Measurements from ENCODE around the gene SLX4.

Gene SLX4

DNA sequence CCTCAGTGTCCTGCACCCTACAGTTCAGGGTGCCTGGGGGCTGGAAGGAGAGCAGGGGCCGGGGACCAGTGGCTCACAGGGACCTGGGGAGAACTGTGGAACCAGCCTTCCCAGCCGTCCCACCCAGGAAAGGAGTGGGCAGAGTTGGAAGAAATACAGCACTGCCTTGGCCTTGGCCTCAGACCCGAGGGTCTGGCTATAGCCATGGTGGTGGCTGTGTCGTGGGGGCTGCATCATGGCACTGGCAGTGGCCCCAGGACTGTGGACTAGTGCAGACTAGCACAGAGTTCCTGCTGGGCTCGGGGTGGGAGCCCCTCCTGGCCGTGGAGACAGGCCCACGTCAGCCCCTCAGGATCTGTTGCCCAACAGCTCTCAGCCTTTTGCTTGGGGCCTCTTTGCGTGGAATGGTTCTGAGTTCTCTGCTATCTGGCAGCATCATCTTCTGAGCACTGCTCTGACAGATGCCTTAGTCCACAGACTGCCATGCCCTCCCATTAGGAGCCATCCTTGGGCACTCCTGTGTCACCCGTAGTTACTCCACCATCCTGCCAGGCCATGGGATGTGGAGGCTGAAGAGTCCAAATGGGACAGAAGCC is 30.5 kb upstream of the SLX4 start:
- Histone ChIP-seq H3K27me3 (no peaks in the 10 kb centered on the region), H3K36me3 (peaks cover 73% of the 10 kb centered on the region), H3K4me1 (ENCODE audit: control insufficient read depth in 1 of 2, insufficient read depth in 1 of 2, low read depth in 1 of 2, low read length in 1 of 2) (peaks cover 11% of the 10 kb centered on the region in 2 experiments), H3K4me3 (ENCODE audit: low read depth in 1 of 2, low read length in 1 of 2) (no peak overlapping the region), H3K27ac (no peak overlapping the region), H3K9me3 (no peaks in the 10 kb centered on the region)
- TF ChIP-seq, protein P1, sequence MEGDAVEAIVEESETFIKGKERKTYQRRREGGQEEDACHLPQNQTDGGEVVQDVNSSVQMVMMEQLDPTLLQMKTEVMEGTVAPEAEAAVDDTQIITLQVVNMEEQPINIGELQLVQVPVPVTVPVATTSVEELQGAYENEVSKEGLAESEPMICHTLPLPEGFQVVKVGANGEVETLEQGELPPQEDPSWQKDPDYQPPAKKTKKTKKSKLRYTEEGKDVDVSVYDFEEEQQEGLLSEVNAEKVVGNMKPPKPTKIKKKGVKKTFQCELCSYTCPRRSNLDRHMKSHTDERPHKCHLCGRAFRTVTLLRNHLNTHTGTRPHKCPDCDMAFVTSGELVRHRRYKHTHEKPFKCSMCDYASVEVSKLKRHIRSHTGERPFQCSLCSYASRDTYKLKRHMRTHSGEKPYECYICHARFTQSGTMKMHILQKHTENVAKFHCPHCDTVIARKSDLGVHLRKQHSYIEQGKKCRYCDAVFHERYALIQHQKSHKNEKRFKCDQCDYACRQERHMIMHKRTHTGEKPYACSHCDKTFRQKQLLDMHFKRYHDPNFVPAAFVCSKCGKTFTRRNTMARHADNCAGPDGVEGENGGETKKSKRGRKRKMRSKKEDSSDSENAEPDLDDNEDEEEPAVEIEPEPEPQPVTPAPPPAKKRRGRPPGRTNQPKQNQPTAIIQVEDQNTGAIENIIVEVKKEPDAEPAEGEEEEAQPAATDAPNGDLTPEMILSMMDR (IDR thresholded peaks at IDR 0.05) = no peak

DNA sequence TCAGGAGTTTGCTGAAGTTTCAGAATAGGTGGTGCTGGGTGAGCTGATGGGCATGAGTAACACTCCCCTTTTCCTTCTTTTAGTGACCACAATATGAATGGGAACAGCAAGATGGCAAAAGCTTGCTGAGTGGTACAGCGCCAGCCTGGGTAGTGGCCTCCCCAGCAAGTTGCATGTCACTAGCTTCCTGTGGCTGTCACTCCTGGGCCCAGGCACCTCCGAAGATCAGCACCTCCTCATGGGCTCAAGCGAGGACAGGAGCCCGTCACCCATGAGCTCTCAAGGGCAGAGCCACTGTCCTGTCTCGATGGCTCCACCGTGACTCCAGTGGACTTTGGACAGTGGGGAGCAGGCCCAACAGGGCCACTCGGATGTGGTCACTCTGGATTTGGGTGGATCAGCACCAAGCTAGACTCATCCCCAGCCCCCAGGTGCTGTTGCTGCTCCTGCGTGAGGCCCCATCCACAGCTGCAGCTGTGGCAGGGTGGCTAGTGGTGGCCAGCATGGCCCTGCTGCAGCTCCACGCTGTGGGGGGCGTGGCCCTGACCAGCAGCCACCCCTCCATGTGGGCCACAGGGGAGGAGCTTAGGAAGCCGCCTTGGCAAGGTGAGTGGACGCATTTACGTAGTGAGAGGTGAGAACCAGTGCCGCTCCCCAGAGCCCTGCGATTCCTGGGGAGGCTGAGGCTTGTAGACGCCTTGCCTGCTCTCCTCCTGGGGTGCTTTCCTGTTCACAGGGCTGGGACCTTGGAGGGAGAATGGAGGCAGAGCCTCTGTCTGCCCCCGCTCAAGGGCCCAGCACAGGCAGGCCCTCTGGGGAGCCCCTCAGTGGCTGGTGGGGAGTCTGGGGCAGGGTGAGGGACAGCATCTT is 29.5 kb upstream of the SLX4 start:
- Histone ChIP-seq H3K9me3 (no peaks in the 10 kb centered on the region), H3K4me3 (ENCODE audit: low read depth in 1 of 2, low read length in 1 of 2) (no peak overlapping the region), H3K4me1 (ENCODE audit: control insufficient read depth in 1 of 2, insufficient read depth in 1 of 2, low read depth in 1 of 2, low read length in 1 of 2) (peaks cover 11 to 13% of the 10 kb centered on the region in 2 experiments)

DNA sequence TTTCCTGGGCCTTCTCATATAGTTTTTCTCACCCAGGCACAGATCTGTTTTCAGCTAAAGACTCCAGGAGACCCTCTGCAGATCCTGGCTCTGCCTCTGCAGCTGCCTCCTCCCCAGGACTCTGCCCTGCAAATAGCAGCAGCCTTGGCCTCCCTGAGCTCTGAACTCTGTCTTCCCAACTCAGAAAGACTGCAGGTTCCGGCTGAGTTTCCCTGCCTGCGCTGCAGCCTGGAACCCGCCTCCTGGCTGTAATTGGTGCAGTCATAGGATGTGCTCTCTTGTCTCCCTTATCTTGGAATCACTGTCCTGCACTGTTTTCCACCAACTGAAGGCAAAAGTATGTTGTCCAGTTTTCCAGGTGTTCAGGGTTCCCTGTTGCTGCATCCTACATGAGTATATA is 28.8 kb upstream of the SLX4 start:
- Histone ChIP-seq H3K27ac (no peak overlapping the region), H3K9me3 (no peaks in the 10 kb centered on the region), H3K4me1 (ENCODE audit: control insufficient read depth in 1 of 2, insufficient read depth in 1 of 2, low read depth in 1 of 2, low read length in 1 of 2) (peaks cover 11 to 13% of the 10 kb centered on the region in 2 experiments), H3K4me3 (ENCODE audit: low read depth in 1 of 2, low read length in 1 of 2) (no peak overlapping the region), H3K36me3 (peaks cover 56% of the 10 kb centered on the region), H3K27me3 (no peaks in the 10 kb centered on the region)
- TF ChIP-seq, protein P1 (IDR thresholded peaks at IDR 0.05) = no peak

More for the DNA sequence above, 29.5 kb upstream of the SLX4 start:
- TF ChIP-seq, protein P1 (IDR thresholded peaks at IDR 0.05) = no peak
- H3K27me3 ChIP-seq = no peaks in the 10 kb centered on the region
- H3K27ac ChIP-seq = no peak overlapping the region
- H3K36me3 ChIP-seq = peaks cover 62% of the 10 kb centered on the region

- TF ChIP-seq, protein P1 (IDR thresholded peaks at IDR 0.05) = no peak
- Histone ChIP-seq H3K27me3 (no peaks in the 10 kb centered on the region), H3K4me1 (ENCODE audit: control insufficient read depth in 1 of 2, insufficient read depth in 1 of 2, low read depth in 1 of 2, low read length in 1 of 2) (peaks cover 11 to 13% of the 10 kb centered on the region in 2 experiments), H3K9me3 (no peaks in the 10 kb centered on the region), H3K4me3 (ENCODE audit: low read depth in 1 of 2, low read length in 1 of 2) (no peak overlapping the region), H3K27ac (no peak overlapping the region), H3K36me3 (peaks cover 46% of the 10 kb centered on the region)
Observed at GRCh38 chr16:3638916-3639644, 27.7 kb upstream of the SLX4 start.

DNA sequence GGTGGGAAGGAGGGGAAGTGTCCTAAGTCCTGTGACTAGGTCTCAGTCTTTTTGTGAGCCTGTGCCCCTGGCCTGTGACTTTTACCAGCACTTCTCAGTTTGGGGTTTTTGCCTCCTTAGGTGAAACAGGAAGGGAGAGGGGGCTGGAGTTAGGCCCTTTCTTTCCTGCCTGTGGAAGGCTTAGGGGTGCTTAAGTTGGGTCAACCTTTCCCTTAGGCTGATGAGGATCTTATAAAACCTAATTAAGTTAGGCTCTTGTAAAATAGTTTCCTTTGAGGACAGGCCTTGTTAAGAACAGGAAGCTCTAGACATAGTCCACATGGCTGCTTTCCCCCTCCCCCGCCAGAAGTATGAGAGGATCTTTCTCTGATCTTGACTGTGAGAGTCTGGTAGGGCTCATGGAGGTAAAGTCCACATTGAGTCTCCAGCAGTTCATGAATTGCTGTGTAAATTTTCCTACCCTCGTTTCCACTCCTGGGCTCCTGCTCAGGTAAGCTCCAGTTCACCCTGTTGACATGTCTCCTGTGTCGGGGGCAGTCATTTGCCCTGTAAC is 26.0 kb upstream of the SLX4 start:
- peak overlapping the region; percentile 74 for H3K27ac ChIP-seq

More for the DNA sequence above, 26.0 kb upstream of the SLX4 start:
- TF ChIP-seq, protein P1 (IDR thresholded peaks at IDR 0.05) = no peak
- Histone ChIP-seq H3K4me1 (ENCODE audit: control insufficient read depth in 1 of 2, insufficient read depth in 1 of 2, low read depth in 1 of 2, low read length in 1 of 2) (peaks cover 11 to 13% of the 10 kb centered on the region in 2 experiments), H3K36me3 (peaks cover 29% of the 10 kb centered on the region), H3K27me3 (no peaks in the 10 kb centered on the region), H3K9me3 (no peaks in the 10 kb centered on the region), H3K4me3 (ENCODE audit: low read depth in 1 of 2, low read length in 1 of 2) (no peak overlapping the region)

Measured in neutrophil (primary cell).